H1 (cell line): Measurements from ENCODE around the gene CELF4. TPM values are rescaled to one million over a fixed set of nuclear protein-coding genes. Genes with fewer than 3 reads are reported as not detected.

Experiments
- ASH2L ChIP-seq: fragments of 200-600, 300-600 bp; sonication (generic); IDR thresholded peaks from one replicate; pipeline ENCODE4 v1.7.1; 2017; ENCODE audit warnings: low read length
- BCL11A ChIP-seq, 2 experiments: IDR thresholded peaks; one replicate each; pipeline ENCODE4 v1.6.1; 2011; ENCODE audit warnings: low read depth in 2 of 2, low read length in 2 of 2, mild to moderate bottlenecking in 2 of 2
- CBX5 ChIP-seq: fragments of 300-800, 300-1000 bp; sonication (generic); IDR thresholded peaks from 2 replicates; pipeline ENCODE4 v1.7.1; 2016; ENCODE audit warnings: antibody characterized with exemption, low read length, low read depth
- GABPA ChIP-seq: IDR thresholded peaks from 2 replicates; pipeline ENCODE4 v1.6.1; 2011; ENCODE audit warnings: mild to moderate bottlenecking, low read length, moderate library complexity, borderline replicate concordance; ENCODE audit not compliant: insufficient read depth
- PHF8 ChIP-seq: fragments of 200-600 bp; sonication (generic); conservative IDR thresholded peaks from 2 replicates; pipeline ENCODE4 v1.7.1; 2012; ENCODE audit warnings: low read depth, mild to moderate bottlenecking, inconsistent platforms, low read length, moderate library complexity
- RBBP5 ChIP-seq: IDR thresholded peaks from 2 replicates; pipeline ENCODE4 v1.7.1; 2012; ENCODE audit warnings: low read depth, mild to moderate bottlenecking, inconsistent platforms, low read length, moderate library complexity, borderline replicate concordance
- polyA plus RNA-seq, 7 experiments: library from polyadenylated mRNA; depleted of rRNA in 3 of 7; stranded (reverse) in 5 of 7; unstranded in 2 of 7; fragments of >200 nt in 5 of 7; fragments of 200-250 nt in 2 of 7; gene quantifications; 1 replicate in 5 of 7; 2 replicates in 1 of 7; 4 replicates in 1 of 7; pipeline versions ENCODE4 v1.2.1 to v1.2.3, GENCODE V29; 2011 to 2013; ENCODE audit warnings: missing spikeins in 2 of 7, mixed read lengths in 2 of 7
- total RNA-seq: library from RNA; stranded (reverse); fragmentation: NEBNext Ultra II Directional; extraction: Animal tissue kit (Norgen Biotek cat#: 25700); gene quantifications from 2 replicates; pipeline ENCODE4 v1.2.1, GENCODE V29; 2021
- TF ChIP-seq, protein P1 (sequence below): IDR thresholded peaks from 2 replicates; pipeline ENCODE4 v1.6.1; 2012; ENCODE audit warnings: low read length, inconsistent platforms

CELF4 gene
- total and polyA plus RNA-seq, 2 of the 8 experiments (the other 6 are each of a cell fraction or from before 2014, with no cell fraction given) = 1.6 to 3.4 TPM

DNA sequence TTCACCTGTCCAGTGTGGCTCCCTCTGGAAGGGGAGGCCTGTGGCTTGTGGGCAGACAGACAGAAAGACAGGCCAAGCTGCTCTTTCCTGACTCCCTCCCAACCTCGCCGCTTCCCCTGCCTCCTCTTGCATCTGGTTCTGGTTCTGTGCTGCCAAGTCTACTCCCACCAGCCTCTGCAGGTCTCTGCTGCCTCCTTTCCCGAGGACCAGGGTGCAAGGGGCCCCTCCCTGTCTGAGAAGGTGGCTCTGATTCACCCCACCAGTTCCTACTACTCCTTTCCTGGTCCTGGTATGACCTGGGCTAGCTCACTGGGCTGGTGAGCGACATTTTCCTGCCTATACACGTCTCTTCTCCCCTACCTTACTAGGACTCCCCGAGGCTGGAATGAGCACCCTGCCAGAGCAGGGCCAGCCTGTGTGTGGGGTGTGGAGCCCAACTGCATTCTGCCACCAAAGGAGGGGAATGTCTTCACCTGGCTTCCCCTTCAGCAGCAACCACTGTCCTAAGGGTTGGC is 238.5 kb downstream of the CELF4 start (continued):
- TF ChIP-seq RBBP5 (no peak), CBX5 (no peak), ASH2L (no peak), PHF8 (no peak), BCL11A (IDR thresholded peaks at IDR 0.05; ENCODE audit: low read depth in 2 of 2, low read length in 2 of 2) (no peak), GABPA (no peak)
- TF ChIP-seq, protein P1, sequence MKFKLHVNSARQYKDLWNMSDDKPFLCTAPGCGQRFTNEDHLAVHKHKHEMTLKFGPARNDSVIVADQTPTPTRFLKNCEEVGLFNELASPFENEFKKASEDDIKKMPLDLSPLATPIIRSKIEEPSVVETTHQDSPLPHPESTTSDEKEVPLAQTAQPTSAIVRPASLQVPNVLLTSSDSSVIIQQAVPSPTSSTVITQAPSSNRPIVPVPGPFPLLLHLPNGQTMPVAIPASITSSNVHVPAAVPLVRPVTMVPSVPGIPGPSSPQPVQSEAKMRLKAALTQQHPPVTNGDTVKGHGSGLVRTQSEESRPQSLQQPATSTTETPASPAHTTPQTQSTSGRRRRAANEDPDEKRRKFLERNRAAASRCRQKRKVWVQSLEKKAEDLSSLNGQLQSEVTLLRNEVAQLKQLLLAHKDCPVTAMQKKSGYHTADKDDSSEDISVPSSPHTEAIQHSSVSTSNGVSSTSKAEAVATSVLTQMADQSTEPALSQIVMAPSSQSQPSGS = no peak
